Measurements from ENCODE around the gene SUCLG2.

Gene SUCLG2

DNA sequence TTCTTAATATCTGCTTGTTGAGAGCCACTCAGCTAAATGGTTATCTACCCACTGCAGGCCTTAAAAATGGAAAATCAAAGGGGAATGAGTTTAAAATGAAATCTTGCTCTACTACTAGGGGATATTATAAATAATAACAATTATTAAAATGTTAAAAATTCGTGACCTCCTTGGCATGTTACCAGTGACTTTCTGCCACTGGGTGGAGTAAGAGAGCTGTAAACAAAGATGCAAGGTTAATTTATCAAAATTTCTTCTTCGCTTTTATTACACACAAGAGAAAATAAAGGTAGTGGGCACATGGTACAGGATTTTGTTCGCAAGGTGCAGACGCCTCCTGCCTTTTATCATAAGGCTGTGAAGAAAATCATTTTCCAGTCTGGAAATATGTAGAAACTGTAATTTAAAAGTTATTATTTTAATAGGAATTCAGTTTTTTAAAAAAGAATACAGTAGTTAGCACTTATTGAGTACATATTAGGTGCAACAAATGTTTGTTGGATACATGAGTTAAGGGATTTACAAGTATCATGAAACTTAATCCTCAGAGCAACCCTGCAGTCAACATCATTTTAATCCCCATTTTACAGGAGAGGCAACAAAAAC, 272.6 kb downstream of the SUCLG2 start:
- Histone ChIP-seq H3K27ac (ENCODE audit: extremely low read depth, low read depth, low read length) (no peak overlapping the region), H3K9me3 (ENCODE audit: control insufficient read depth, insufficient read depth, low read depth, low read length) (no peaks in the 10 kb centered on the region), H3K4me3 (ENCODE audit: low read depth, low read length) (no peak overlapping the region), H3K36me3 (ENCODE audit: control insufficient read depth in 2 of 2, insufficient read depth in 1 of 2, low read length in 2 of 2) (no peaks in the 10 kb centered on the region), H3K4me1 (ENCODE audit: control insufficient read depth, insufficient read depth, low read length) (no peaks in the 10 kb centered on the region)
- TF ChIP-seq ZNF239 (tag by site-specific recombination; IDR thresholded peaks at IDR 0.05) (no peak), ZNF654 (tag by site-specific recombination; IDR thresholded peaks at IDR 0.05; ENCODE audit: low read depth) (peak; percentile 39)
- POLR2A ChIA-PET = no interaction called here
- CTCF ChIA-PET = interaction anchor here (0.7 to 2.1 kb wide), 8 partner anchors 15 to 1493 kb away, joined by 3 to 11 read pairs (median 3); no protein-coding TSS in a partner anchor

DNA sequence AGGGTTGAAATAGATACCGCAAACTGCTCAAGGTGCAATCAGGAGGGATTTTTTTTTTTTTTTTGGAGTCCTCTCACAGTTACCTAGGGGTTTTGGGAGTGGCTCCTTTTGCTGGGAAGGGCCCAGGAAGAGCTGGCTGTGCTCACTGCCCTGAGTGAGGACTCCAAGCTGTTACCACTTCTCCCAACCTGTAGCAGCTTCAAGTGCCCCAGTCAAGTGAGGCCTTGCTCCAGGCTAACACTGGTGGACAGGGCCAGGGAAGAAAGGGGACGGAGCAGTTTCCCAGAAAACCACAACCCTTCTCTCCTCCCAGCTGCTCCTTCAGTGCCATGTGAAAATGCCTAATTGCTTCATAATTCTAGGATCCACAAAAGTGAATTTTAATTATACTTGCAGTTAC, 274.3 kb downstream of the SUCLG2 start:
- Histone ChIP-seq H3K27ac (ENCODE audit: extremely low read depth, low read depth, low read length) (no peak overlapping the region), H3K4me3 (ENCODE audit: low read depth, low read length) (no peak overlapping the region), H3K4me1 (ENCODE audit: control insufficient read depth, insufficient read depth, low read length) (no peaks in the 10 kb centered on the region), H3K36me3 (ENCODE audit: control insufficient read depth in 2 of 2, insufficient read depth in 1 of 2, low read length in 2 of 2) (no peaks in the 10 kb centered on the region), H3K9me3 (ENCODE audit: control insufficient read depth, insufficient read depth, low read depth, low read length) (no peaks in the 10 kb centered on the region)
- ChIA-PET CTCF (interaction anchor here (0.5 to 2.0 kb wide), 2 partner anchors 85 to 410 kb away, joined by 3 to 11 read pairs; no protein-coding TSS in a partner anchor), POLR2A (no interaction called here)
- no peak for TF ChIP-seq ZNF132 (tag by site-specific recombination; IDR thresholded peaks at IDR 0.05; ENCODE audit: borderline replicate concordance)
- no peak for TF ChIP-seq ZFP37 (tag by site-specific recombination; IDR thresholded peaks at IDR 0.05)
- TF ChIP-seq ZNF37A (tag by site-specific recombination; IDR thresholded peaks at IDR 0.05) = no peak
- no peak for TF ChIP-seq ZNF175 (tag by site-specific recombination; IDR thresholded peaks at IDR 0.05)
- no peak for TF ChIP-seq ZNF626 (tag by site-specific recombination; IDR thresholded peaks at IDR 0.05)
- no peak for TF ChIP-seq ZNF23 (tag by site-specific recombination; IDR thresholded peaks at IDR 0.05; ENCODE audit: borderline replicate concordance)
- TF ChIP-seq EGR2 (tag by site-specific recombination; IDR thresholded peaks at IDR 0.05; ENCODE audit: low read depth) = no peak
- no peak for TF ChIP-seq ZNF350 (tag by site-specific recombination; IDR thresholded peaks at IDR 0.05)

DNA sequence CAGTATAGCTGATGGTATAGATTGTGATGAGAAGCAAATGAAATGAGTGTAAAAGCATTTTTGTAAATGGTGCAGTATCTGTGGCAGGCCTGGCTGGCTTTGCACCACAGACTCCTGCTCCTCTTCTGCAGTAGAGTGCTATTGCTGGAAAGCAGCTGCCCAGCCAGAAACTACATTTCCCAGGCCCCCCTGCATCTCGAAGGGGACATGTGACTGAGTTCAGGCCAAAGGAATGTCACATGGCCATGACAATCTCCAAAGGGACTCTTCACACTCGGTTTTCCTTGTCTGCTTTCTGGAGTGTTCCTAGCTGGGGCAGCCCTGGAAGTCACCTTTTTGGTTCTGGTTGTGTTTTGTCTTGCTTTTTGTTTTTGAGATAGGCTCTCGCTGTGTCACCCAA, 277.1 kb downstream of the SUCLG2 start:
- Histone ChIP-seq H3K36me3 (ENCODE audit: control insufficient read depth in 2 of 2, insufficient read depth in 1 of 2, low read length in 2 of 2) (no peaks in the 10 kb centered on the region), H3K27ac (ENCODE audit: extremely low read depth, low read depth, low read length) (no peak overlapping the region), H3K4me3 (ENCODE audit: low read depth, low read length) (no peak overlapping the region), H3K4me1 (ENCODE audit: control insufficient read depth, insufficient read depth, low read length) (no peaks in the 10 kb centered on the region), H3K9me3 (ENCODE audit: control insufficient read depth, insufficient read depth, low read depth, low read length) (no peaks in the 10 kb centered on the region)
- TF ChIP-seq, protein P1, sequence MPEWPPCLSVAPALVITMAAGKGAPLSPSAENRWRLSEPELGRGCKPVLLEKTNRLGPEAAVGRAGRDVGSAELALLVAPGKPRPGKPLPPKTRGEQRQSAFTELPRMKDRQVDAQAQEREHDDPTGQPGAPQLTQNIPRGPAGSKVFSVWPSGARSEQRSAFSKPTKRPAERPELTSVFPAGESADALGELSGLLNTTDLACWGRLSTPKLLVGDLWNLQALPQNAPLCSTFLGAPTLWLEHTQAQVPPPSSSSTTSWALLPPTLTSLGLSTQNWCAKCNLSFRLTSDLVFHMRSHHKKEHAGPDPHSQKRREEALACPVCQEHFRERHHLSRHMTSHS (tag by site-specific recombination; IDR thresholded peaks at IDR 0.05) = no peak
- TF ChIP-seq, protein P2, sequence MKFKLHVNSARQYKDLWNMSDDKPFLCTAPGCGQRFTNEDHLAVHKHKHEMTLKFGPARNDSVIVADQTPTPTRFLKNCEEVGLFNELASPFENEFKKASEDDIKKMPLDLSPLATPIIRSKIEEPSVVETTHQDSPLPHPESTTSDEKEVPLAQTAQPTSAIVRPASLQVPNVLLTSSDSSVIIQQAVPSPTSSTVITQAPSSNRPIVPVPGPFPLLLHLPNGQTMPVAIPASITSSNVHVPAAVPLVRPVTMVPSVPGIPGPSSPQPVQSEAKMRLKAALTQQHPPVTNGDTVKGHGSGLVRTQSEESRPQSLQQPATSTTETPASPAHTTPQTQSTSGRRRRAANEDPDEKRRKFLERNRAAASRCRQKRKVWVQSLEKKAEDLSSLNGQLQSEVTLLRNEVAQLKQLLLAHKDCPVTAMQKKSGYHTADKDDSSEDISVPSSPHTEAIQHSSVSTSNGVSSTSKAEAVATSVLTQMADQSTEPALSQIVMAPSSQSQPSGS (tag by site-specific recombination; IDR thresholded peaks at IDR 0.05; ENCODE audit: low read depth) = no peak
- TF ChIP-seq KLF8 (tag by site-specific recombination; IDR thresholded peaks at IDR 0.05) = no peak
- TF ChIP-seq KLF10 (tag by site-specific recombination; IDR thresholded peaks at IDR 0.05) = no peak
- no peak for TF ChIP-seq OSR2 (tag by site-specific recombination; IDR thresholded peaks at IDR 0.05)
- TF ChIP-seq, protein P3, sequence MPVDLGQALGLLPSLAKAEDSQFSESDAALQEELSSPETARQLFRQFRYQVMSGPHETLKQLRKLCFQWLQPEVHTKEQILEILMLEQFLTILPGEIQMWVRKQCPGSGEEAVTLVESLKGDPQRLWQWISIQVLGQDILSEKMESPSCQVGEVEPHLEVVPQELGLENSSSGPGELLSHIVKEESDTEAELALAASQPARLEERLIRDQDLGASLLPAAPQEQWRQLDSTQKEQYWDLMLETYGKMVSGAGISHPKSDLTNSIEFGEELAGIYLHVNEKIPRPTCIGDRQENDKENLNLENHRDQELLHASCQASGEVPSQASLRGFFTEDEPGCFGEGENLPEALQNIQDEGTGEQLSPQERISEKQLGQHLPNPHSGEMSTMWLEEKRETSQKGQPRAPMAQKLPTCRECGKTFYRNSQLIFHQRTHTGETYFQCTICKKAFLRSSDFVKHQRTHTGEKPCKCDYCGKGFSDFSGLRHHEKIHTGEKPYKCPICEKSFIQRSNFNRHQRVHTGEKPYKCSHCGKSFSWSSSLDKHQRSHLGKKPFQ (tag by site-specific recombination; IDR thresholded peaks at IDR 0.05) = no peak
- TF ChIP-seq ZNF221 (tag by site-specific recombination; IDR thresholded peaks at IDR 0.05; ENCODE audit: borderline replicate concordance) = no peak
- TF ChIP-seq ZNF585B (tag by site-specific recombination; IDR thresholded peaks at IDR 0.05) = no peak
- TF ChIP-seq ZBTB17 (tag by site-specific recombination; IDR thresholded peaks at IDR 0.05) = no peak
- TF ChIP-seq ZNF514 (tag by site-specific recombination; IDR thresholded peaks at IDR 0.05) = no peak
- TF ChIP-seq, protein P4, sequence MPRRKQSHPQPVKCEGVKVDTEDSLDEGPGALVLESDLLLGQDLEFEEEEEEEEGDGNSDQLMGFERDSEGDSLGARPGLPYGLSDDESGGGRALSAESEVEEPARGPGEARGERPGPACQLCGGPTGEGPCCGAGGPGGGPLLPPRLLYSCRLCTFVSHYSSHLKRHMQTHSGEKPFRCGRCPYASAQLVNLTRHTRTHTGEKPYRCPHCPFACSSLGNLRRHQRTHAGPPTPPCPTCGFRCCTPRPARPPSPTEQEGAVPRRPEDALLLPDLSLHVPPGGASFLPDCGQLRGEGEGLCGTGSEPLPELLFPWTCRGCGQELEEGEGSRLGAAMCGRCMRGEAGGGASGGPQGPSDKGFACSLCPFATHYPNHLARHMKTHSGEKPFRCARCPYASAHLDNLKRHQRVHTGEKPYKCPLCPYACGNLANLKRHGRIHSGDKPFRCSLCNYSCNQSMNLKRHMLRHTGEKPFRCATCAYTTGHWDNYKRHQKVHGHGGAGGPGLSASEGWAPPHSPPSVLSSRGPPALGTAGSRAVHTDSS (tag by site-specific recombination; IDR thresholded peaks at IDR 0.05) = no peak
- TF ChIP-seq ZNF169 (tag by site-specific recombination; IDR thresholded peaks at IDR 0.05) = no peak
- CTCF ChIA-PET = no interaction called here
- POLR2A ChIA-PET = no interaction called here
